Glomerular endothelial cell (primary cell): ENCODE results near the gene SPA17. TPM values are rescaled to one million over a fixed set of nuclear protein-coding genes. Genes with fewer than 3 reads are reported as not detected.

Source experiments
- DNase-seq: peaks from one replicate; pipeline ENCODE4 v3.0.0-alpha.2; 2011; ENCODE audit warnings: low read depth, low spot score; ENCODE audit errors: extremely low read depth
- total RNA-seq: library from RNA; depleted of rRNA; stranded (reverse); fragments of >200 nt; gene quantifications from 2 replicates; pipeline ENCODE4 v1.2.3, GENCODE V29; 2015

Gene SPA17
- total RNA-seq, 1 donor from 2014 or later = 11.1 TPM

DNA sequence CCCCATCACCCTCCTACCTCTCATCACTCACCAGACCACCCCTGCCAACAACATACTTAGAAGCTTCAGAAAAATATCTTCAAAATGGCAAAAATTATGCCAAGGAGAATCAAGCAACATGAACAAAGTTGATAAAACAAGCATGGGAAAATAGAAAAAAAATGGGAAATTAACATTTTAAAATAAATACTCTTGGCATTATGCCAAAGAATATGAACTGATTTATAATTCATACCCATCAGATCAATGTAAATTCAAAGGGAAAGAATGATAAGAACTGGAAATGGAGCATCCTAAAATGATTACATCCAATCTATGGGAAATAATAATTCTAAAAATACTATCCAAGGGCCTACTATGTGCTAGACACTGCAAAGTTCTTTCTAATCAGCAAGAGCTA lies 12.2 kb upstream of the SPA17 start:
- DNase-seq = no peak

DNA sequence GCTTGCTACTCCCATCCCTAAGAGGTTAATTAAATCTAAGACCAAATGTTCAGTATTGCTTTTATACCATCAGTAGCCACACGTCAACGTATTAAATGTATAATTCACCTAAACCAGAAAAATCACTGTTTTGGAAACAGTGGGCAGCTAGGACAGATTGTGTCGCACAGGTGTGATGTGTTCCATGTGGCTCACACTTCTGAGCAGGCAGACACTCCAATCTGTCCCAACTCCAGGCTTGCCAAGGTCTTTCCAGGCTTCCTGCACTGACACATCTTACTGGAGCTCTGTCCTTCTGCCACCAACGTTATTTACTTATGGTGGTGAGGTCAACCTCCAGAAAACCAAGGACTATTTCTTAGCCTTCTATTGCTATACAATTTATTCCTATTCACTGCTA lies 11.6 kb upstream of the SPA17 start:
- DNase-seq = no peak

DNA sequence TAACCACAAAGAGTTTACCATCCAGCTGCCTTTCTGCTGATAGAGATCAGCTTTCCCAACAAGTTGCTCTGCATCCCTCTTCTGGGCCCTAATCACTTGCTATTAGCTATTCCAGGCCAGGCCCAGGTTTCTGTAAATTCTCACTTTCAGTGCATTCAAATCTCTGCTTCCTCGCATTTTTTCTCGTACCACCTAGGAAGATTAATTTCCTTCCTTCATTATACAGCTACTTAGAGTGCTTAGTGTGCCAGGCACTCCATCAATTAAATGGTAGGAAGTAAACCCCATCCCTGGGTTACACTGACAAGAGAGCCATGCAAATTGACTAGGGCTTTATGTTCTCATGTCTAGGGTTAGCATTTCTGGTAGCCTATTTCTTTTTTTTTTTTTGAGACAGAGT lies 9.8 kb upstream of the SPA17 start:
- DNase-seq = no peak

DNA sequence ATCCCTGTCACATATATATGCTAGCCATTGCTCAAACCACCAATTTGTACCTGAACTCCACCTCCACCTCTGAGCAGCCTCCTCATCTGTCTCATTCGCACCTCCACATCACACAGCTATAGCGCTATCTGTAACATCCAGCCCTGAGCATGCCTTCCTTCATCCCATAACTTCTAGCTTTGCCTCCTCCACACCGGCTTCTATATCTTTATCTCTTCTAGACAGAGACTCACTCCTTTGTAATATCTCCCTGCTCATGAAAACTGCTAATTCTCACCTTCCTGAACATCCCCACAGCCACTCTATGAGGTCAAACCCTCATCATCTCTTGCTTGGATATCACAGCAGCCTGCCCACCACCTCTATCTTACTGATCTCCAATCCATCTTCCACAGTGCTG lies 6.1 kb upstream of the SPA17 start:
- no peak for DNase-seq

DNA sequence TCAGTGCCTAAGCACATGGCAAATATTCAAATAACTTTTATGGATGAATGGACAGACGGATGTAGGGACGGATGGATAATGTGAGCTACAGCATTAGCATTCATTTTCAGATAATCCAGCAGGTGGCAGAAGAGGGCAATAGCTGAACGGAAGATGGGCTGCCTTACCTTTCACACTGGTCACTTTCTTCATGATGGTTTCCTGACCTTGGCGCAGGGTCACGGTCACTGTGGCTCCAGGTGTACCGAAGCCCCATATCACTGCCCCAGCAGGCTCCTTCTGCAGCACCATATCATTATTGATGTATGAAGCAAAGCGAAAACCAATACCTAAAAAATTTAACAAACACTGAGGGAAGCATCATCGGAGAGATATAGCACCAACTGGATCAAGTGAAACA lies 4.5 kb upstream of the SPA17 start:
- DNase-seq = no peak

DNA sequence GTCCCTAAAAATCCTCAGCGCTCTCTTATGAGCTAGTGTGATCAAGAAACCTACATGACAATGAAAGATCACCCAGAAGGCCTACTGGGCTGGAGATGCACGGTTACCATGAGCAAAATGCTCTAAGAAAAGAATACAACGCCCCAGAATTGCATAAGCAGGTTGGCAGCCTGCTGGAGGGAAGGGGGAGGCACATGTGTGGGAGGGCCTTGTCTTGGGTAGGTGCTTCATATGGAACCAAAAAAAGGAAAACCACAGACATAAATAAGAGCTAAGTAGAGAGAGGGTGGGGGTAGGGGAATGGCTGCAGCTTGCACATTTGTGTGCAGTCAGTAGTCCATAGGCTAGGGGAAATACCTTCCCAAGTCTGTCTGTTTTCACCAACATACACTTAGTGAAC lies 3.0 kb upstream of the SPA17 start:
- no peak for DNase-seq

DNA sequence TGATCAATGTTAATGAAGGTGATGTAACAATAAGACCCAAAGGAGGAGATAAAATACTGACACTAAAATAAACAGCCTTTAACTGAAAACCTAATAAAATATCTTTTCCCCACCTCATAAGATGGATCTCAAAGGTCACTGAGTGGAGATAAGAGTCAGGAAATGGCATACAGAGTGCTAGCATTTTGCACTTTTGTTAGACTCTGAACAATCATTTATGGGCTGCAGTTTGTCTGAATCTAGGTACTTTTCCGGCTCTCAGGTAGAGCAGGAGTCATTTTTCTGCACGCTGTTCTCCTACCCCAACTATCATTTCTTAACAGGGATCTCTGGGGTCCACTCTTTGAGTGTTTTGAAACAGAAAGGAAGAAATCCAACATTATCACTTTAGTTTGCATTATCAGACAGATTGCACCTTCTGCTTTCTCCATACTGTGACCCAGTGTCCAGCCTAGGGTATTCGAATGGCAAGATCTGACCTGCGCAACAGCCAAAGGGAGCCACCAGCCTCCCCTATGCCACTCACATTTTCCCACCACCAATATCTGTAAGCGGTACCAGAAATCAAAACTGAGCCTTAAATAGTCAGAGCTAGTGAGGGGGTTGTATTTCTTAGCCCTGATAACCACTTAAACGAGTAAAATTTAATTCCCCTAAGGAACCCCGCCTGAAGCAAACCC lies 1.0 kb upstream of the SPA17 start:
- DNase-seq = no peak

DNA sequence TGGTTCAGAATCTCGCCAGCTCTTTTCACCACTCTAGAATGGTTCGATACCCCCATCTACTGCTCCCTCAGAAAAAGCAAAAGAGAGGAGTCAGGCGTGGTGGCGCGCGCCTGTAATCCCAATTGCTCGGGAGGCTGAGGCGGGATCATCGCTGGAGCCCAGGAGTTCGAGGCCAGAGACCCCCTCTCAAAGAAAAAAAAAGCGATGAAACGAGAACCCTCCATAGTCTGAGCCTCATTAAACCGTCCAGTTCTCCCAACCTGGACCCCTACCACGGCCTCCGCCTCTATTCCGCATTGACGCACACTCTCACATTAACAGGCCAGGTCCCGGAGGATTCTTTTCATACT lies 439 bp downstream of the SPA17 start:
- no peak for DNase-seq

DNA sequence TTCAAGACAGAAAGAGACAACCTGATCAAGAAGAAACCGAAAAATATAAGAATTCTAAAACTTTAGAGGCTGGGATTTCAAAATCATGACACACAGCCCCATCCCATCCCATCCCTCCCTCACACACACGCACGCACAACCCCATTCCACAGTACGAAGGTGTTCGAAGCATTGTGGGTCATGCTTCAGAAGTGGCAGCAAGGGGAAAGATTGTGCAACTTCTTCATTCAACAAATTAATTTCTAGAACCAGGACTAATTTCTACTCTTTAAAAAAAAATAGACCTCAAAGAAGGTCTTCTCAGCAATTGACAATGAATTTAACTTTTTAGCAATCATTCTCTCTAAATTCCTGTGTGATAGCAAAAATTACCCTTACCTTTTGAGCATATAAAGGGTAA lies 867 bp downstream of the SPA17 start:
- DNase-seq = no peak

DNA sequence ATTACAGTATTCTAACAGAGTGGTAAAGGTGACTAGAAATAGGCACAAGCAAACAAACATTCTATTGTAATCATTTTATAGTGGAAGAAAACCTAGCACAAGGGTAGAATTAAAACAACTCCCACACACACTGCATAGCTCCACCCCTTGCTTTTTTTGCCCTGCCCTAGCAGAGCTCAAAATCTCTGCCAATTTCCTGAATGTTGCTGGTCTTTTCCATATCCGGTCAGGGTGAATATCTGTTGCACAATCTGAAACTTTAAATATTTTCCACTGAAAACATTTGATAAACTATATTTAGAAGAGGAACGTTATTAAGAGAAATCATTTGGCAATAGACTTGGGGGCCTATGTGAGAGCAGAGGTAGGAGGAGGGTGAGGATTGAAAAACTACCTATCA lies 2.7 kb downstream of the SPA17 start:
- DNase-seq = no peak

DNA sequence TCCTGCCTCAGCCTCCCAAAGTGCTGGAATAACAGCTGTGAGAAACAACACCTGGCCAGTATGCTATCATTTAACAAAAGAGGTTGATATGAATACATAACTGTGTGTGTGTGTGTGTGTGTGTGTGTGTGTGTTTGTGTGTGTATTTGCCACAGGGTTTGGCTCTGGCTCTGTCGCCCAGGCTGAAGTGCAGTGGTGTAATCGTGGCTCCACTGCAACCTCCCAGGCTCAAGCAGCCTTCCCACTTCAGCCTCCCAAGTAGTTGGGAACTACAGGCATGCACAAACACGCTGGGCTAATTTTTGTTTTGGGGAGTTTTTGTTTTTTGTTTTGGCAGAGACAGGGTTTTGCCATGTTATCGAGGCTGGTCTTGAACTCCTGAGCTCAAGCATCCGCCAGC lies 4.7 kb downstream of the SPA17 start:
- no peak for DNase-seq

DNA sequence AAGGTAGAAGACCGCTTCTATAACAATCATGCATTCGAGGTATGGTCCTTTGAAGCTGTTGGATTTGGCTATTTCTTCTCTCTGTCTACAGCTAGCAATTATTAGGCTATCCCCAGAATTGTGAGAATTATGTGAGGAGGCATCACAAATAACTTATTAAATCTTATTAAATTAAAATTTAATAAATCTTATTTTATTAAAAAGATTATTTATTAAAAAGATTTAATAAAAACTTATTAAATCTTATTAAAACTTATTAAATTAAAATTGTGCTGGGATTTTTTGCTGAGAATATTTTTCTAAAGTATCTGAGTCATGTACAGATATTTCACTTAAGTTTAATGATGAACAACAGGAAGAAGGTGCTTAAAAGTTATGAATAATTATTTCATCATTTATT lies 7.7 kb downstream of the SPA17 start:
- no peak for DNase-seq

DNA sequence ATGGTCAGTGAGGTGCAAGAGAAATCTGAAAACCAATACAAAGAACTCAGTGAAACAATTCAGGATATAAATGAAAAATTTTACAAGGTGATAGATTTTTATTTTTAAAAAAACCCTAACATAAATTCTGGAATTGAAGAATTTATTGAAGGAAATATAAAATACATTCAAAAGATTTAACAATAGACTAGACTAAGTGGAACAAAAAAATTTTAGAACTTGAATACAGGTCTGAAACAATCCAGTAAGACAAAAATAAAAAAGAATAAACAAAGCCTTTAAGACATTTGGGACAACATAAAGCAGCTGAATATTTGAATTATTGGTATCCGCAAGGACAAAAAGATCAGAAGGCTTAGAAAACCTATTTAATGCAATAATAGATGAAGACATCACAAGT lies 8.7 kb downstream of the SPA17 start:
- DNase-seq = no peak

DNA sequence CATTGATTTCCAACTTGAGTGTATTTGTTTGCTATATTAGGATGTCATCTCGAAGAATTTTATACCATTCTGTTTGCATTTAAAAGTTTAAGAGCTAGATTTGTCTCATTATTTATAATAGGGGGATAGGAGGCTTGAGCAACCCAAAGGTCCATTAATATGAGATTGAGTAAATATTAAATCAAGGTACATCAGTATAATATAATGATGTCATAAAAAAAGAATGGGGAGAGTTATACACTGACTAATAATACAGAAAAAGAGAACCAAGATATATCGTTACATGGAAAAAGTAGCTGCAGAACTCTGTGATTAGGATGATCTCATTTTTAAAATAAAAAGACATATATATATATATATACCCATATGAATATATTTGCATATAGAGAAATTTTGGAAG lies 19.4 kb downstream of the SPA17 start:
- DNase-seq = no peak

DNA sequence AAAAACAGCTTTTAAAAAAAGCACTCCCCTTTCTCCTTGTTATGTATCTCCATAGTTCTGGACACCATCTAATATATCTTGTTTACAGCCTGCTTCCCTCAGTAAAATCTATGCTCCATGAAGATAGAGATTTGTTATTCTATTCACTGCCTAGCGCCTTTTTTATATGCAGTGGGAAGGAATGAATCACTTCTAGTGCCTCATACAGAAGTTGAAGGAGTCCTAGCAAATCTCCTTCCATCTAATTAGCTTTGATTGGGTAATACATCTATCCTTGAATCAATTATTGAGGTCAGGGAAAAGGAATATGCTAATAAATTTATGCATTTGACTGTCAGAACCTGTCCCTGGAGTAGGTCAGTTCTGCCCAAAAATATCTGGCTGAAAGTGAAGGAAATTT lies 25.8 kb downstream of the SPA17 start:
- DNase-seq = no peak

DNA sequence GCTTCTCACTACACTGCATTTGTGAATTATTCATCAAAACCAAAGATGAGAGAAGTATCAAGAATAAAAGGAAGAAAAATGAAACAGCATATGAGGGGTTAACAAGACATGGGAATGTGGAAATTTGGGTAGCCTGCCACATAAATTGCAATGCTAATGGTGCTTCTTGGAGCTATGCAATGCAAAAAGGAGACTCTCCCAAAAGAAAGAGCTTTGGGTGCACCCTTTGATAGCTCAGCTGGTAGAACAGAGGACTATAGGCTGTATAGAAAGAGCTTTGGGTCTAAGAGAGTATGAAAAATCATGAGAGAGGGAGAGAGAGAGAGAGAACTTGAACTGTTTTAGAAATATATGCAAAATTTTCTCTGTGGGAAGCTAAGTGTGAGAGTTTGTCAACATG lies 26.3 kb downstream of the SPA17 start:
- no peak for DNase-seq

DNA sequence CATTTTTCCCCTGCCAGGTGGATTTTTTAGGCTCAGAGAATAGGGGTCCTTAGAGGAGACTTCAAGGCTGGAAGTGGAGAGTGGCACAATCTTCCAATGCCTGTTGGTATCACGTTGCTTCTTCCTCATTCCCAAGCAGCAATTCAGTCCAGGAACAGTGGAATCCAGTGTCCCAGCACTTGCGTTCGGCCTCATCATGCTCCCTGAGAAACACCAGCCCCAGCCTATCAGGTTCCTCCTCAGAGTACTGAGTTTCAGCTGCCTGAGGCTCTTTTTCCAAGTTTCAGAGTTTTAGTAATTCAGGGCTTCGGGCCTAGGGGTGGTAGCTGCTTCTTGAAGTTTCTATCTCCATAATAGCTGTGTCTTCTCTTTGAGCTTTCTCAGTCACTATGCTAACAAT lies 34.1 kb downstream of the SPA17 start:
- DNase-seq = no peak

DNA sequence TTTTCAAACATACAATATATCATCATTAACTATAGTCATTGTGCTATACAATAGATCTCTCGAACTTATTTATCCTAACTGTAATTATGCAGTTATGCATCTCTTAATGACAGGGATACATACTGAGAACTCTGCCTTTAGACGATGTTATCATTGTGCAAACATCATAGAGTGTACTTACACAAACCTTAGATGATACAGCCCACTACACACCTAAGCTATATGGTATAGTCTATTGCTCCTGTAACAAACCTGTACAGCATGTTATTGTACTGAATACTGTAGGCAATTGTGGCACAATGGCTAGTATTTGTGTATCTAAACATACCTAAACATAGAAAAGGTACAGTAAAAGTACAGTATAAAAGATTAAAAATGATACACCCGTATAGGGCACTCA lies 38.7 kb downstream of the SPA17 start:
- no peak for DNase-seq

DNA sequence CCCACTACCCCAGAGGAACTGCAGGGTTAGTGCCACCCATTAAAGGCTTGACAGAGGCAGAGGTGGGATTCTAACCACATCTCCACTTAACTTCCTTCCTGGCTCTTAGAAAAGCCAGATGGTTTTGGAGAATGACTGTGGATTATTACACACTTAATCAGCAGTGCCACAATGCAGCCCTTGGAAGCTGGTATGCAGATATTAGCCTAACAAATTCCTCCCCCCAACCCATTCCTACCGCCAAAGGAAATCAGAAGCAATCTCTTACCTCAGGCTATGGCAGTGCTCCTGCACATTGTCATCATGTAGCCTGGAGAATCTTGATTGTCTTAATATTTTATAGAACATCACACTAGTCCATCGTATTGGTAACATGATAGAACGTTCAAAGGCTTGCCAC lies 42.9 kb downstream of the SPA17 start:
- no peak for DNase-seq

DNA sequence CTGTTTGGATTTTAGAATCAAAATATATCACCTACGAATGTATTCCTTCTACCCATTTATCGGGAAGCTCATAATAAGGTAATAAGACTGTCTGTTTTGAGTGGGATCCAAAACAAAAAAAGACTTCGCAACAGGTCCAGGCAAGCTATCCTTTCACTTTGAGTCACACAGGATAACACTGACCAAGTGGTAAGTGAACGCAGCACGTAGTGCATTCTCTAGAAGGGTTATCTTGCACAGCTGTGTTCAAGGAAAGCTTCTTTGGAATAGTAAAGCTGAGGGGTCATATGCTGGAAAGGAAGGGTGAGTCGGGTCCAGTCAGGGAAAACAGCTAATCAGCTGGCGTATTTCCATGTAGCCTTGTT lies 43.7 kb downstream of the SPA17 start:
- no peak for DNase-seq

DNA sequence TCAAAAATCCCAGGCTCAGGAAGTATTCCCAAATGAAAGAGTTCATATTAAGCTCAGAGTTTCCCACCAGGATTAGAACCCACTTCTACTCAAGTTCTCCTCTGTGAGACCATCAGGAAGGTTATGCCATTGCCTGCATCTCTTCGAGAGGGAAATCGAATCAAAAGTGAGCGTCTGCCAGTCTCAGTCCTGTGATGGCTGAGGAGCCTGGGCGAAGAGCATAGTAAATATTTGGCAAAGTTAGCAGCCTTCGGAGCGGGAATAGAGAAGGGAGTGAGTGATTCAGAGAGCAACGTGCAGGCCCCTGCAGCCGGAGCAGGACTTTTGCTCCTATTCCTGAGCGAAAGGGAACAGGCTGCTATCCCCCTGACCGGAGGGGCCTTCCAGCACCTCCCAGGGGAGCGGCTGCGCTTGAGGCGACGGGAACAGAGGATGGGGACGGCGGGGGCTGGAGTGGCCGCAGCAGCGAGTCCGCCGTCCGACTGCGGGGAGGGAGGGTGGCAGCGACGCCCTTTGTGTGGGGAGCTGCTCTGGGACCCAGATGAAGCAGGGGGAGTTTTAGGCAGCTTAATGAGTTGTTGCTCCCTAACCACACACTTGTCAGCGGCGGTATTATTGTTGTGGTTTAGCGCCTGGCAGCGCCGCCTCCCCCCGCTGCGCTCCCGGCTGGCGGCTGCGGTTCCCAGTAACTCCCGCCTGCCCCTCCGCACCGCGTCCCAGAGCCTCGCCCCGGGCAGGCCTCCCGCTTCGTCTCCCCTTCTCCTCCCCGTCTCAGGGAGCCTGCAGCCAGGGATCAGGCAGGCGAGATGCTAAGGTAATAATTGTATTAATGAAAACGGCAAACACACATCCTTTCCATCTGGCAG lies 44.3 kb downstream of the SPA17 start:
- DNase-seq = no peak

DNA sequence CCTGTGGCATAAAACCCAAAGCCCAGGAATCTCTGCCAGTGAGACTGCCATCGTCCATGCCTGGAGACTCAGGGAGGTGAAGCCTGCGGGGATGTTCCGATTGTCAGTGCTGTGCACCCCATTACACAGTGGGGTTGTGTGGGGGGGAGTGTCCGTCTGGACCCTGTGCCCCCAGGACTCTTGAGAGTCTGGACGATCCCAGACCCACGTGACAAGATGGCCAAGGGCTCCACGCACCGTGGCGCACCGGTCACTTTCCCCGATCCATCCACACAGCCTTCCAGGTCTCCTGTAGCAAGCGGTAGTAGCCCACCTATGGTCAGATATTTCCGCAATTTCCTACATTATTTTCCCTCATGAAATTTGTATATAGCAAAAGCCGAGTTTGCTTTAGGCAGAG lies 45.1 kb downstream of the SPA17 start:
- DNase-seq = no peak

DNA sequence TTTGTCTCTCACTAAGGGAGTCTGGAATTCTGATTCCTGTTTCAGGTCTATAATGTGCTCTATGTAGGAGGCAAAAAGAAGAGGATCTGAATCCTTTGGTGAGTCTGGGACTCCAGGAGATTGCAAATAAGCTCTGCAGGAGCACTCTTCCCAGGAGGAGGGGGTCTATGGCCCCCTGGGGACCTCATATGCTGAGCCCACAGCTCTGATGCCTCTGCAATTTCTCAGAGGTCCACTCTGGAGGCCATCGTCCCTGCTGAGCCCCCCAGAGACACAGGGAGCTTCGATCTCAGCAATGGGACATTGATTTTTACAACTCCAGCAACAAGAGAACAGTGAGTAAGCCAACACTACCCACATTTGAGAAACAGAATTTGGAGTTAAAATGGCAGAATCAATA lies 45.8 kb downstream of the SPA17 start:
- no peak for DNase-seq
